C4-2B (cell line): ENCODE results near the gene GRM4.

Experiments
- ZFX ChIP-seq: fragments of 450-650 bp; IDR thresholded peaks from 2 replicates; pipeline ENCODE4 v1.6.1; 2017
- TF ChIP-seq, protein P1 (sequence below): fragments of 450-650 bp; conservative IDR thresholded peaks from 2 replicates; pipeline ENCODE4 v1.5.1; 2017; ENCODE audit warnings: mild to moderate bottlenecking

DNA sequence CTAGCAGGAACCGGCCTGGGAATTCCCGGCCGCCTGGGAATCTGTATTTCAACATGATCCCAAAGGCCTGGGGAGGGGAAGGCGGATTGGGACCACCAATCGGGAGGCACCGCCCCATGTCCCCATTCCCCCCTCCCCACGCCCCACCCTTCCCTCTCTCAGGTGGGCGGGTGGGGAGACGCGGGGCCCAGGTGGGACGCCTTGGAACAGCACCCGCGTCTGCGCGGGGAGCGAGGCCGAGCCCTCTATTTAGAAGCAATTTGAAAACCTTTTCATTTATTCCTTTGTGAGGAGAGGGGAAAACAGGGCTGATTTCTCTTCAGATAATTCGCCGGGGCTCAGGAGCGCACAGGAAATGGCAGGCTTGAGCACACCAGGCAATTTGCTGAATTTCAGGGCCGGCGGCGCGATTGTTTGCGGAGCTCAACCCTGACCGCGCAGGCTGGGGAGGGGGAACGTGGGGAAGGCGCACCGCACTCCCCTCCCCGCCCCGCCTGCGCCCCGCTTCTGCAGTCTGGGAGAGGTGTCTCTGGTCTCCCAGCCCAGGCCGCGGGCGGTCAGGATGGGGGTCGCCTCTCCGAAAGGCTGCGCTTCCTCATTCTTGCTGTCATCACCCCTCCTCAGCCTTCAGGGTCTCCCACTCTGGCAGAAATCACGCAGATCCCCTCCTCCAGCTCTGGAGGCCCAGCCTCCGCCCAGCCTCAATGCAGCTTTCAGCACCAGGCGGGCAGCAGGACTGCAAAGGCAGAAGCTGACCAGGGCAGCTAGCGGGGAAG is 170.0 kb downstream of the GRM4 start:
- TF ChIP-seq, protein P1, sequence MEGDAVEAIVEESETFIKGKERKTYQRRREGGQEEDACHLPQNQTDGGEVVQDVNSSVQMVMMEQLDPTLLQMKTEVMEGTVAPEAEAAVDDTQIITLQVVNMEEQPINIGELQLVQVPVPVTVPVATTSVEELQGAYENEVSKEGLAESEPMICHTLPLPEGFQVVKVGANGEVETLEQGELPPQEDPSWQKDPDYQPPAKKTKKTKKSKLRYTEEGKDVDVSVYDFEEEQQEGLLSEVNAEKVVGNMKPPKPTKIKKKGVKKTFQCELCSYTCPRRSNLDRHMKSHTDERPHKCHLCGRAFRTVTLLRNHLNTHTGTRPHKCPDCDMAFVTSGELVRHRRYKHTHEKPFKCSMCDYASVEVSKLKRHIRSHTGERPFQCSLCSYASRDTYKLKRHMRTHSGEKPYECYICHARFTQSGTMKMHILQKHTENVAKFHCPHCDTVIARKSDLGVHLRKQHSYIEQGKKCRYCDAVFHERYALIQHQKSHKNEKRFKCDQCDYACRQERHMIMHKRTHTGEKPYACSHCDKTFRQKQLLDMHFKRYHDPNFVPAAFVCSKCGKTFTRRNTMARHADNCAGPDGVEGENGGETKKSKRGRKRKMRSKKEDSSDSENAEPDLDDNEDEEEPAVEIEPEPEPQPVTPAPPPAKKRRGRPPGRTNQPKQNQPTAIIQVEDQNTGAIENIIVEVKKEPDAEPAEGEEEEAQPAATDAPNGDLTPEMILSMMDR, result no peak
- TF ChIP-seq ZFX, result no peak
